Mucosa of gallbladder (tissue), 1 donor: ENCODE data around the gene CCDC167. TPM values are rescaled to one million over a fixed set of nuclear protein-coding genes. Genes with fewer than 3 reads are reported as not detected.
"Not testable (repeated sequence)": the region's sequence is repeated elsewhere in the genome, so short reads cannot be mapped to it uniquely, and the experiment has no call there.

ENCODE experiments used
- DNase-seq: peaks from one replicate; pipeline ENCODE4 v3.0.0-alpha.2; 2020; ENCODE audit warnings: low spot score
- total RNA-seq: library from RNA; stranded (reverse); gene quantifications from one replicate; pipeline ENCODE4 v1.2.1, GENCODE V29; 2021
- donor health status: DM: no; HTN: no; CAD: no.

Gene CCDC167
- total RNA-seq, 1 donor from 2014 or later = 12.9 TPM

DNA sequence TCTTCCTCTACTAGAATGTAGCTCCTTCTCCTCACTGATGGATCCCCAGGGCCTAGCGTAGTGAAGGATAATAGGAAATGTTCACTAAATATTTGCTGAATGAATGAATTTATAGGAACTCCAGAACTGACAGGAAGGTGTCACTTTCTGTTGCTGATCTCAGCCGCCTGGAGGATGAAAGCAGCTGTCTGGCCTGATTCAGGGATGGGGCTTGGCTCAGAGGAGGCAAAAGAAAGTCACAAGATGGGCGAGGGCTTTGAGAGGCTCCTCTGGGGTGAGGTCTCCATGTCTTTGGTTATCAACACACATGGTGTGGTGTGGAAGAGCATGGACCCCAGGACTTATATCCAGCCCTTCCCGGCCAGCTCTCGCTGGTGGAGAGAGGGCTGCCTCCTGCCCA lies 11.5 kb upstream of the CCDC167 start:
- DNase-seq = no peak

DNA sequence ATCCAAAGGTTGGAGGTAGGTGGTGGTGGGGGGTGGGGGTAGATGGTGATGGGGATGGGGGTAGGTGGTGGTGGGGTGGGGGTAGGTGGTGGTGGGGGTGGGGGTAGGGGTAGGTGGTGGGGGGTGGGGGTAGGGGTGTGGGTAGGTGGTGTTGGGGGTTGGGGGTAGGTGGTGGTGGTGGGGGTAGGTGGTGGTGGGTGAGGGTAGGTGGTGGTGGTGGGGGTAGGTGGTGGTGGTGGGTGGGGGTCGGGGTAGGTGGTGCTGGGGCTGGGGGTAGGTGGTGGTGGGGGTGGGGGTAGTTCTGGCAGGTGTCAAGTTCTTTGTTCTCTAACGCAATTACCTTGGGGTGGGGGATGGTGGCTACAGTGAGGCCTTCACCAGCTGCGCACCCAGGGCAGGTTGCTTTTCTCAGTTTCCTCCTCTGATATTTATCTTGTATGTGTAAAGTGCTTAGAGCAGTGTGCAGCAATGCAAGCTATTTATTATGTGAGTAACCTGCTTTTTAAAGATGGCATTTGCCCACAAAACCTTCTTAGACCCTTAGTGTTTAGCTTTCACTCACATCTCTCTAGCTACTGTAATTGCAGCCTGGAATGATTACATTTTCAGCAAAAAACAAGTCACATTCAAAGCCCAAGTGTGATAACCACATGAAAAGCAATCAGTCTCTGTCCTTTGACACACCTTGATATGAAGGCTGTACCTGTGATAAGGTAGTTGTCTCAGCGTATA lies 8.2 kb upstream of the CCDC167 start:
- DNase-seq = no peak

DNA sequence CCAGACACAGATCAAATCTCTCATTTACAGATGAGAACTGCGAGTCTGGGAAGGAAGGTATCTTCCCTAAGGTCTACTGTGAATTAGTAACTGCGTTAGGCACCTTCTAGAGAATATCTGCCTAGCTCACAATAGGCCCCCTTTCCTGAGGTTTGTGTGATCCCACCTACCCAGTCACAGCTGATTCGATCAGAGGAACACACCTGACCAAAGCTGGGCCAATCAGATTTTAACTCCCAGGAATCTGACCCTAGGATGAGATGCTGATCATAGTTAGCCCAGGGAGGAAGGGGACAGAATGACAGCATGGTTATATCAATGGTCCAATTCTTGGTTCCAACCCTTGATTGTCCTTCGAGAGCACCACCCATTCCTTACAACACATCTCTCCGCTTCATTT lies 7.4 kb upstream of the CCDC167 start:
- no peak for DNase-seq

- no peak for DNase-seq
Measured at GRCh38 chr6:37506479-37506878, 6.8 kb upstream of the CCDC167 start.

GRCh38 chr6:37504024-37504423 lies 4.3 kb upstream of the CCDC167 start:
- no peak for DNase-seq

DNA sequence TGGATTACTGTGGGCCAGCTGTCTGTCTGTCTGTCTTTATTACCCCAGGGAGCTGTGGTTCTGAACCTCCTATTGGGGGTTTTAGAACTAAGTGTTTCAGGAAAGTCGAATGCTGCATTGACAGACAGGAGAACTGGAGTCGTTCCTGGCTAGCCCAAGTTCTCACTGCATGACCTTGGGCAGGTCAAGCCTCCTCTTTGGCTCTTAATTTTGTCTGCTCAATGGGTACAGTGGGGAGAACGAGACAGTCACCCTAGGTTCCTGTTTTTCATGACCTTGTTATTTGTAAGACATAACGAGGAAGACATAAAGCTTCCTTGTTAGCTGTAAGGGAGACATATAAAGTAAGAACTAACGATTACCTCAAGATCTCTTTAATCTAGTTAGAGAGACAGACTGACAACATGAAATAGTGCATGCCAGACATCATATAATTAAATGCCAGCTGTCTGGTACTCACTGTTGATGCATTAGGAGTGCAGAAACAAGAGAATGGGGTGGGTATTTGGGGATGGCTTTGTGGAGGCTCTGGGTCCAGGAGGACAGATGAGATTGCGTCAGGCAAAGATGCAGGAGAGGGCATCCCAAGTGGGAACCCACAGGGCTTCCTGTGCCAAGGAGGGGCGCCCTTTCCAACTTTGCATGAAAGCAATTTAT lies 3.7 kb upstream of the CCDC167 start:
- DNase-seq = no peak

DNA sequence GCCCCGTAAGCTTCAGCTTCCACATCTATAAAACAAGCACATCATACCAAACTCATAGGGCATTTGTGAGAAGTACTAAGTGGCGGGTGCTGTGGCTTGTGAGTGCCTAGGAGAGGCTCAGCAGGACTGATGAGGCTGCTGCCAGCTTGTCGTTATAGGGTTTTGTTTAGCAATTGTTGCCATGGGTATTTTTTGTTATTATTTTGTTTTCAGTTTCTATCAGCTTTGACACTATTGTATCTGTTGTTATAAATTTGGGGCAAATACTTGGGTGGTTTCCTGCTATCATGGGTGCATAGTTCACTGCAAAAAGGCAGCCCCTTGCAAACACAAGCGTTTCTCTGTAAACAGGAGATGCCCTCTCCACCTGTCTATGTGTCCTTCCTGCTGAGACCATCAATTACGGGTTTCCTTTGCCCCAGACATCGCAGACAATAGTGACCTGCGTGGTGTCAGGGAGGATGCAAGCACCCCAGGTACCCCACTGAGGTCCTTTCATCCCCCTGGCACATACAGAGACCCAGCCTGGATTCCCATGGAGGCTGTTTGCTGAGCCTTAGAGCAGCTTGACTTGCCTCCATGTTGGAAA lies 3.1 kb upstream of the CCDC167 start:
- no peak for DNase-seq

DNA sequence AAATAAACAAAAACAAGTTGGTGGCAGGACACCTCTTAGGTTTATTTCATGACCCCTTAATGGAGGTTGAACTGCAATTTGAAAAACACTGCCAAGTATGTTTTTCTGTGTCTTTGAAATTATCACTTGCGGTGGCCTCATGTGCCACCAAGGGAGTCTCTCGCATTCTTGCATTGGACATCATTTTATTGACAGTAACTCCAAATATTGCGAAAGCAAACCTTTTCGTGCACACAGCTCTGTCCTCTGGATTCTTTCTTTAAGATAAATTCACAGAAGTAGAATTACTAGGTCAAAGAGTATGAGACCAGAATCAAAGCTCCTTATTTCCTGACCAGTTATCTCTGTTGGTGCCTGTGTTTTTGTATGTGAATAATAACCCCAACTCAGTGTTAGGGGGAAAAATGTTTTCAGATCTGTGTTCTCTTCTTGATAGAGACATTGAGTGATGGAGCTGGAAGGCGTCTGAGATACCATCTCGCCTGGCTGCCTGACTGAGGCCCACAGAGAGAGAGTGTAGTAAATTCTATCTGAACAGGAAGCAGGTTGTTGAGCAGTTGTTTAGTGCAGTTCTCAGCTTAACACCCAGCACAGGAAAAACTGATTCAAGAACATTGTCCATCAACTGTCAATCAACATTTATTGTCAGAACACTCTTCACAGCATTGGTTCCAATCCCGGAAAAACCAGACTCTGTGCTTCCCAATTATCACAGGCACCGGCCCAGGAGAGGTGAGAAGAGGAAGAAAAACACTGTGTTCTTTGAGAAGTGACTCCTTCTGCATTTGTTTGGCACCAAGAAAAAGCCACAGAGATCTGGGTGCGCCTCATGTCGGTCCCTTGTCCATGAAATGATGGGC lies 2.2 kb upstream of the CCDC167 start:
- no peak for DNase-seq

- DNase-seq = not testable (repeated sequence)
Measured at GRCh38 chr6:37500904-37501303, 1.2 kb upstream of the CCDC167 start.

DNA sequence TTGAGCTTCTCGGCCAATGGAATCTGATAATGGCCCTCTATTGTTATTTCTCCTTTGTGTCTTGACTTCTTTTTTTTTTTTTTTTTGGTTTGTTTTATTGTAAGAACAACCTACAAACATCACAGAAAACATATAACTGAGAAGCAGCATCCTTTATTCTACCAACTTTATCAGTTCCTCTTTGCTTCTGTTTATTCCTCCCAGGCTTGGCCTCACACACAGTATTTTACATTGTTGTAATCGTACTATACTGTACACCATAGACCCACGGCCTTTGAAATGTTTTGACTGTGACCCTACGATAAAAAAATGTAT lies 558 bp upstream of the CCDC167 start:
- no peak for DNase-seq

- no peak for DNase-seq
Measured at GRCh38 chr6:37496951-37497885, 2.5 kb downstream of the CCDC167 start.

- DNase-seq = no peak
Measured at GRCh38 chr6:37495244-37495934, 4.3 kb downstream of the CCDC167 start.

- DNase-seq = no peak
Measured at GRCh38 chr6:37493661-37493995, 6.1 kb downstream of the CCDC167 start.

DNA sequence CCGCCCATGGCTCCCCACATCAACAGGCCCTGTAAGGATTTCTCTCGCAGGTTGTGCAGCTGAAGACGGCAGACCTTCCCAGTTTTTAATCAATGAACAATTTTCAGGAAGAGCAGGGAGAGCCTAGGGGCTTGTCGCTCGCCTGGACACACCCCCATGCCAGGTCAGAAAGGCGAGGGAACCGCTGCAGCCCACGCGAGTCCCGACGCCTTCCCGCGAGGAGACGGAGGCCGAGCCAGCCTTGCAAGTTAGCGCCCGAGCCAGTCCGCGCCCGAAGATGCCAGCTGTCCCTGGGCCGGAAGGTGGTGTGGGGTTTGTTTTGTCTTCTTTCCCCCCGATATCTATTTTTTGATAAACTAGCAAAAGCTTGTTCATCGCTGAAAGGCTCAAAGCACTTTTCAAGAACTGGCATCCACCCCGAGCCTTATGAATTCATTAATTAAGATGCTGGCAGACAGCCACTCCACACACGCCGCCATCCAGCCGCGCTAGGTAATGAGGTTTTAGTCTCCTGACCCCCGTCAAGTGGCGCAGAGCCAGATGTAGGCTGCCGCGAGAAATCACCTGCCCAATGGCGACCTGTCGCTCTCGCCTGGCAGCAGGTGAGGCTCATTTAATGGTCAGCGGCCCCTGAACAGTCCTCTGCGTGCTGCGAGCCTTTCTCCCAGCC lies 6.6 kb downstream of the CCDC167 start:
- DNase-seq = no peak

- DNase-seq = no peak
Measured at GRCh38 chr6:37492236-37492972, 7.3 kb downstream of the CCDC167 start.

- DNase-seq = no peak
Measured at GRCh38 chr6:37491830-37492208, 7.9 kb downstream of the CCDC167 start.

DNA sequence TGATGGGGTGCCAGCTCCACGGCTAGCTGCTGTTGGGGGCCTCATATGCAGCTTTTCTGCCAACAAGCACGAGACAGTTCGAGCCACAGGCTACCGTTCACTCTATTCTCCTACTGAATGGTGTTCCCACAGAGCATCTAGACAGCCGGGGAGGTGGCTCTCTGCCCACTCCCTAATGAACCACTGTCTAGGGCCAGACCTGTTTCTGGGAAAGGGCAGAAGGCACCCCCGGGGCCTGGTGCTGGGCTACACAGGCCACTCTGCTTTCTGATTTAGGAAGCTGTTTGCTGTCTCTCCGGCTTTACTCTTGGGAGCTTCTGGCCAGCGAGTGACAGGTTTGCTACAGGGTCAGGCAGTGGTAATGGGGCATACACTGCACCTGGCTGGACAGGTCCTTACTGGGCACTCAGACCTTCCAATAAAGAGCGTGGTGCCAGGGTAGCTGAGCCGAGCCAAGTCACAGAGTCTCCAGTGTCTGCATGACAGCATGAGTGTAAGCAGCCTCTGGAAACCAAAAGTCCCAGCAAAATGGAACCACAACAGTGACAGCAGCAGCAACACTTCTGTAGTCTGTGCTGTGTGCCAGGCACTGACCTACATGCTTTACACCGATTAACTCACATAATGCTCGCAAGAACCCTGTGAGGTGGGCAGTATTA lies 8.4 kb downstream of the CCDC167 start:
- no peak for DNase-seq

- no peak for DNase-seq
Measured at GRCh38 chr6:37490536-37491170, 9.0 kb downstream of the CCDC167 start.
